HG02759 (cell line): ENCODE data around the gene MGAT5B.

Experiments
- ATAC-seq: cut with Tn5 transposase; IDR thresholded peaks from one replicate; pipeline ENCODE4 v1.9.1; 2021; ENCODE audit warnings: mild to moderate bottlenecking, moderate library complexity; ENCODE audit not compliant: unreplicated experiment

The MGAT5B gene

GRCh38 chr17:76924345-76925342 lies 56.4 kb downstream of the MGAT5B start:
- no peak for ATAC-seq

GRCh38 chr17:76925441-76925891 lies 57.3 kb downstream of the MGAT5B start:
- ATAC-seq: no peak

GRCh38 chr17:76926237-76926866 lies 58.1 kb downstream of the MGAT5B start:
- ATAC-seq: no peak

GRCh38 chr17:76927577-76927976 lies 59.4 kb downstream of the MGAT5B start:
- ATAC-seq: no peak

GRCh38 chr17:76927982-76928381 lies 59.8 kb downstream of the MGAT5B start:
- ATAC-seq: no peak

GRCh38 chr17:76929148-76929547 lies 60.9 kb downstream of the MGAT5B start:
- ATAC-seq: no peak

- no peak for ATAC-seq
These were observed 61.4 kb downstream of the MGAT5B start for GRCh38 chr17:76929601-76930000.

- no peak for ATAC-seq
These were observed 61.9 kb downstream of the MGAT5B start for GRCh38 chr17:76930107-76930506.

- no peak for ATAC-seq
These were observed 64.5 kb downstream of the MGAT5B start for GRCh38 chr17:76932402-76933333.

GRCh38 chr17:76934561-76935320 lies 66.5 kb downstream of the MGAT5B start:
- no peak for ATAC-seq

- no peak for ATAC-seq
These were observed 67.1 kb downstream of the MGAT5B start for GRCh38 chr17:76935331-76935730.

- ATAC-seq: no peak
These were observed 69.0 kb downstream of the MGAT5B start for GRCh38 chr17:76937238-76937637.

GRCh38 chr17:76938009-76938408 lies 69.8 kb downstream of the MGAT5B start:
- ATAC-seq: no peak

- no peak for ATAC-seq
These were observed 72.1 kb downstream of the MGAT5B start for GRCh38 chr17:76940295-76940694.

- ATAC-seq: no peak
These were observed 72.6 kb downstream of the MGAT5B start for GRCh38 chr17:76940738-76941350.

- ATAC-seq: no peak
These were observed 75.0 kb downstream of the MGAT5B start for GRCh38 chr17:76943202-76943601.

GRCh38 chr17:76943781-76944213 lies 75.6 kb downstream of the MGAT5B start:
- ATAC-seq: no peak

- no peak for ATAC-seq
These were observed 76.3 kb downstream of the MGAT5B start for GRCh38 chr17:76944477-76944876.

GRCh38 chr17:76946111-76946771 lies 78.0 kb downstream of the MGAT5B start:
- no peak for ATAC-seq
